ENCODE measurements around the gene ZCCHC8. TPM values are rescaled to one million over a fixed set of nuclear protein-coding genes. Genes with fewer than 3 reads are reported as not detected.

The ZCCHC8 gene
- total and polyA plus RNA-seq, 8 donors, result 8.6 to 23.7 (median 10.6) TPM

GRCh38 chr12:122526683-122527477, 26.1 kb upstream of the ZCCHC8 start, which contains the start of the genes KNTC1 and RSRC2:
Gene KNTC1 (plus strand): TSS chr12:122527249. CDS start chr12:122530064, 2,815 bp downstream.
Gene RSRC2 (minus strand): TSS chr12:122526936. CDS start chr12:122526853, 83 bp downstream.
- TF ChIP-seq CTCF (IDR thresholded peaks at IDR 0.05), result no peak
- H3K4me1 ChIP-seq, result peaks cover 24 to 39% (median 33%) of the 10 kb centered on the region in 3 donors
- FAIRE-seq (peak; percentile 97), DNase-seq (peak; percentile 94 to 99 (median 98)), ATAC-seq (peak; percentile 91 to 95 (median 94))
- H3K27ac ChIP-seq, result peak within 1 kb of the TSS; percentile 95 to 99 (median 98)
- 0% methylated on average over 51 of the region's 51 CpGs for WGBS, 2 donors
- intact Hi-C loops (cut with DNase I), result no loop called here
- H3K27me3 ChIP-seq, result no peaks in the 10 kb centered on the region
- H3K4me3 ChIP-seq, result peak within 1 kb of the TSS; percentile 31 to 61 (median 45)
- peaks cover 0 to 4% (median under 1%) of the 10 kb centered on the region in 3 donors for H3K36me3 ChIP-seq
- no peaks in the 10 kb centered on the region for H3K9me3 ChIP-seq

GRCh38 chr12:122523846-122524718, 23.4 kb upstream of the ZCCHC8 start:
- 5% methylated on average over 8 of the region's 8 CpGs for whole genome bisulfite sequencing, 2 donors
- intact Hi-C loops (cut with DNase I), result no loop called here
- no peak for DNase-seq
- H3K27me3 ChIP-seq, result no peaks in the 10 kb centered on the region
- FAIRE-seq, result no peak
- H3K4me3 ChIP-seq, result peak overlapping the region in 3 of 4 donors; percentile 24 to 61 (median 54)
- H3K36me3 ChIP-seq, result peaks cover 0 to 29% (median 29%) of the 10 kb centered on the region in 3 donors
- no peak for TF ChIP-seq CTCF (IDR thresholded peaks at IDR 0.05)
- H3K4me1 ChIP-seq, result peaks cover 24 to 42% (median 33%) of the 10 kb centered on the region in 3 donors
- ATAC-seq, result no peak
- H3K27ac ChIP-seq, result peak overlapping the region in 1 of 4 donors; percentile 35
- H3K9me3 ChIP-seq, result no peaks in the 10 kb centered on the region

GRCh38 chr12:122523280-122523679, 22.5 kb upstream of the ZCCHC8 start:
- H3K4me3 ChIP-seq, result peak overlapping the region in 2 of 4 donors; percentile 24 to 54
- 28 to 33% methylated on average over 8 of the region's 8 CpGs for WGBS, 2 donors
- no peak overlapping the region for H3K27ac ChIP-seq
- no peak for TF ChIP-seq CTCF (IDR thresholded peaks at IDR 0.05)
- no peak for DNase-seq
- peaks cover 0 to 37% (median 37%) of the 10 kb centered on the region in 3 donors for H3K36me3 ChIP-seq
- H3K4me1 ChIP-seq, result peaks cover 24 to 42% (median 33%) of the 10 kb centered on the region in 3 donors
- no peaks in the 10 kb centered on the region for H3K9me3 ChIP-seq
- intact Hi-C loops (cut with DNase I), result no loop called here
- no peaks in the 10 kb centered on the region for H3K27me3 ChIP-seq
- no peak for FAIRE-seq
- ATAC-seq, result no peak

DNA sequence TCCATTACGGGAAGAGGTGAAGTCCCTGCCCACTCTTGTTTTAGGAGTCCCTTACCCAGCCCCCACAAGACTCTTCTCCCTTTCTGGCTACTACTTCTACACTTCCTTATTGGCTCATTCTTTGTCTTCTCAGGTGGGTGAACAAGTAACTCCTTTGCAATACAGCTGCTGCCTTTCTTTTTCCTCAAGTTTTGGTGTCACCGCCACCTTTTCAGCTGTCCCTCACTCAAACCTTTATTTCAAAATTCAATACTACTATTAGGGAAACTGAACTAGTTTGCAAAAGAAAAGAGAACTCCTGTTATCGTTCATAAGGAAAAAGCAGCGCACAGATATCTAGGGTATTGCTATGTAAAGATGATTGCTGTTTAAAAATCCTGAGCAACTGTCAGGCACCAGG, 19.9 kb upstream of the ZCCHC8 start:
- intact Hi-C loops (cut with DNase I), result no loop called here
- peaks cover 24 to 35% (median 28%) of the 10 kb centered on the region in 3 donors for H3K4me1 ChIP-seq
- FAIRE-seq (no peak), DNase-seq (no peak), ATAC-seq (no peak)
- no peaks in the 10 kb centered on the region for H3K9me3 ChIP-seq
- peaks cover 8 to 63% (median 62%) of the 10 kb centered on the region in 3 donors for H3K36me3 ChIP-seq
- 90% methylated on average over 4 of the region's 4 CpGs for WGBS, 2 donors
- no peaks in the 10 kb centered on the region for H3K27me3 ChIP-seq
- no peak overlapping the region for H3K27ac ChIP-seq
- TF ChIP-seq CTCF (IDR thresholded peaks at IDR 0.05), result no peak
- H3K4me3 ChIP-seq, result no peak overlapping the region

Data from pancreas (tissue), 10 donors.